Hepatocyte (in vitro differentiated cells): ENCODE data around the gene PISD. TPM values are rescaled to one million over a fixed set of nuclear protein-coding genes. Genes with fewer than 3 reads are reported as not detected.

Experiments
- DNase-seq: peaks from one replicate; pipeline ENCODE4 v3.0.0-alpha.2; 2016; ENCODE audit warnings: low spot score
- H2AFZ ChIP-seq: fragments of 200-600 bp; sonication (generic); 2 replicates; pipeline ENCODE4 v1.6.0; 2016; ENCODE audit warnings: antibody characterized with exemption, mild to moderate bottlenecking
- H3K27ac ChIP-seq: fragments of 200-600 bp; sonication (generic); 2 replicates; pipeline ENCODE4 v1.5.1; 2016; ENCODE audit warnings: mild to moderate bottlenecking
- H3K27me3 ChIP-seq: fragments of 200-600 bp; sonication (generic); 2 replicates; pipeline ENCODE4 v1.6.1; 2016
- H3K36me3 ChIP-seq: fragments of 200-600 bp; sonication (generic); replicated peaks from 2 replicates; pipeline ENCODE4 v1.5.1; 2016; ENCODE audit warnings: low read depth; ENCODE audit not compliant: insufficient read depth
- H3K4me1 ChIP-seq: fragments of 200-600 bp; sonication (generic); 2 replicates; pipeline ENCODE4 v1.5.1; 2016; ENCODE audit warnings: mild to moderate bottlenecking, moderate library complexity; ENCODE audit not compliant: insufficient read depth
- H3K4me2 ChIP-seq: fragments of 200-600 bp; sonication (generic); 2 replicates; pipeline ENCODE4 v1.6.0; 2016
- H3K4me3 ChIP-seq: fragments of 200-600 bp; sonication (generic); 2 replicates; pipeline ENCODE4 v1.5.1; 2016; ENCODE audit warnings: mild to moderate bottlenecking
- H3K79me2 ChIP-seq: fragments of 200-600 bp; sonication (generic); 2 replicates; pipeline ENCODE4 v1.6.0; 2017; ENCODE audit warnings: mild to moderate bottlenecking
- H3K9me2 ChIP-seq: fragments of 200-600 bp; sonication (generic); replicated peaks from 2 replicates; pipeline ENCODE4 v1.6.0; 2017; ENCODE audit warnings: mild to moderate bottlenecking; ENCODE audit not compliant: insufficient read depth
- H3K9me3 ChIP-seq: fragments of 200-600 bp; sonication (generic); 2 replicates; pipeline ENCODE4 v1.5.1; 2016; ENCODE audit warnings: low read depth, mild to moderate bottlenecking
- H4K20me1 ChIP-seq: fragments of 200-600 bp; sonication (generic); 2 replicates; pipeline ENCODE4 v1.6.0; 2016; ENCODE audit warnings: mild to moderate bottlenecking; ENCODE audit not compliant: insufficient read depth, poor library complexity, severe bottlenecking
- CTCF ChIP-seq: fragments of 200-600 bp; sonication (generic); IDR thresholded peaks from 2 replicates; pipeline ENCODE4 v1.5.1; 2016; ENCODE audit warnings: antibody characterized with exemption, mild to moderate bottlenecking; ENCODE audit not compliant: poor library complexity
- EZH2 ChIP-seq: fragments of 200-600 bp; sonication (generic); IDR thresholded peaks from 2 replicates; pipeline ENCODE4 v1.6.1; 2016; ENCODE audit warnings: antibody characterized with exemption, mild to moderate bottlenecking, borderline replicate concordance
- EZH2phosphoT487 ChIP-seq: fragments of 200-600 bp; sonication (generic); IDR thresholded peaks from one replicate; pipeline ENCODE4 v1.6.1; 2018; ENCODE audit warnings: antibody characterized with exemption, mild to moderate bottlenecking, low read depth, moderate library complexity; ENCODE audit not compliant: unreplicated experiment, severe bottlenecking
- WGBS: methylation state at CpG from one replicate; pipeline ENCODE4 v1.1.6; 2016; ENCODE audit warnings: low lambda C conversion rate; ENCODE audit errors: missing lambda C conversion rate; 5-methylcytosine and 5-hydroxymethylcytosine counted together
- polyA plus RNA-seq: library from polyadenylated mRNA; unstranded; fragments of >200 nt; fragmentation: Nextera tagmentation; extraction: Ambion mirVana; gene quantifications from 2 replicates; pipeline ENCODE4 v1.2.1, GENCODE V29; 2016
- total RNA-seq: library from RNA; depleted of rRNA; stranded (reverse); fragments of >200 nt; gene quantifications from 2 replicates; pipeline ENCODE4 v1.2.3, GENCODE V29; 2014

The PISD gene
- total and polyA plus RNA-seq, 2 experiments from 2014 or later: 46.2 to 62.9 TPM

- Histone ChIP-seq H3K79me2 (peaks cover 77% of the 10 kb centered on the region), H3K27ac (peak overlapping the region; percentile 65), H3K4me2 (no peak overlapping the region), H3K9me2 (no peaks in the 10 kb centered on the region), H4K20me1 (peaks cover 8% of the 10 kb centered on the region), H3K36me3 (no peaks in the 10 kb centered on the region), H3K9me3 (no peaks in the 10 kb centered on the region), H2AFZ (no peak overlapping the region), H3K4me3 (no peak overlapping the region), H3K4me1 (peaks cover 30% of the 10 kb centered on the region), H3K27me3 (no peaks in the 10 kb centered on the region)
- no peak for TF ChIP-seq EZH2
- 79% methylated on average over 6 of the region's 6 CpGs for WGBS
- no peak for DNase-seq
Observed at GRCh38 chr22:31650391-31650790, 11.6 kb downstream of the PISD start.

DNA sequence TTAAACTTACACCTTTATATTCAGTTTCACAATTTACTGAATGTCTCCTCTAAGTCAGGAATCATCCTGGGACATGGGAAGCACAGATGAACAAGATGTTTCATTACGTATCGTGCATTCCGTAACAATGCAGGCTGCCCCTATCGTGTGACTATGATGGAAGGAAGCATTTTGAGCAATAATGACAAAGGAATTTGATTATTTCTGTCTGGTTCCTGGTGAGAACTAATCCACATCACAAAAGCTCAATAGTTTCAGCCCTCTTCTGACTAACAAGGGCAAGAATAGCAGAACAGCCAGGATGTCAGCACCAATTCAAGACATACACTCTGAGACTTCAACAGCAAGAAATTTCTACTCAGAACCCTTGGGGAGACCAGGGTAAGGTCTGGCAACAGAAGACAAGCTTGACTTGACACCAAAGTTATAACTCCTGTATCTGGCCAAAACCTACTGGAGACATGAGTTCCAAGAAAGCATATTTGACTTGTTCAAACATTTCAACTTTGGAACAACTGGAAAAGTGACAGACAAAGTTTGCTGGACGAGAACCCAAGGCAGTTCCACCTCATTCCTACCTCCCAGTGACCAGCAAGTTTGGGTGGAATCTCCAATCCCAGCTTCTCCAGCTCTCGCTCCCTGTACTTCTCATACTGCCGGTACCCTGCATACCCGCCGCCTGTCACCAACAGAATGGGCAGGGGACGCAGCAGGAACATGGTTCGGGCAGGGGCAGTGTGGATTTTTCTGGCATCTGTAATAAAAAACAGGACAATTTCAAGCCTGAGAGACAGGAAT is 14.3 kb downstream of the PISD start:
- Histone ChIP-seq H3K4me3 (no peak overlapping the region), H3K9me2 (no peaks in the 10 kb centered on the region), H4K20me1 (peaks cover 6% of the 10 kb centered on the region), H3K27me3 (no peaks in the 10 kb centered on the region), H3K27ac (peak overlapping the region; percentile 75), H2AFZ (no peak overlapping the region), H3K36me3 (no peaks in the 10 kb centered on the region), H3K4me2 (no peak overlapping the region), H3K4me1 (peaks cover 23% of the 10 kb centered on the region), H3K79me2 (peaks cover 66% of the 10 kb centered on the region), H3K9me3 (no peaks in the 10 kb centered on the region)
- 92% methylated on average over 11 of the region's 11 CpGs for WGBS
- no peak for TF ChIP-seq EZH2phosphoT487
- TF ChIP-seq EZH2: no peak
- DNase-seq: no peak

- H3K9me3 ChIP-seq: no peaks in the 10 kb centered on the region
- WGBS: 92% methylated on average over 3 of the region's 3 CpGs
- peaks cover 23% of the 10 kb centered on the region for H3K4me1 ChIP-seq
- H3K36me3 ChIP-seq: no peaks in the 10 kb centered on the region
- peaks cover 6% of the 10 kb centered on the region for H4K20me1 ChIP-seq
- no peak overlapping the region for H2AFZ ChIP-seq
- no peak overlapping the region for H3K4me3 ChIP-seq
- H3K27me3 ChIP-seq: no peaks in the 10 kb centered on the region
- no peaks in the 10 kb centered on the region for H3K9me2 ChIP-seq
- H3K27ac ChIP-seq: peak overlapping the region; percentile 75
- TF ChIP-seq CTCF (no peak), EZH2 (no peak), EZH2phosphoT487 (no peak)
- peaks cover 66% of the 10 kb centered on the region for H3K79me2 ChIP-seq
- no peak overlapping the region for H3K4me2 ChIP-seq
- no peak for DNase-seq
Observed at GRCh38 chr22:31647066-31647465, 14.9 kb downstream of the PISD start.

DNA sequence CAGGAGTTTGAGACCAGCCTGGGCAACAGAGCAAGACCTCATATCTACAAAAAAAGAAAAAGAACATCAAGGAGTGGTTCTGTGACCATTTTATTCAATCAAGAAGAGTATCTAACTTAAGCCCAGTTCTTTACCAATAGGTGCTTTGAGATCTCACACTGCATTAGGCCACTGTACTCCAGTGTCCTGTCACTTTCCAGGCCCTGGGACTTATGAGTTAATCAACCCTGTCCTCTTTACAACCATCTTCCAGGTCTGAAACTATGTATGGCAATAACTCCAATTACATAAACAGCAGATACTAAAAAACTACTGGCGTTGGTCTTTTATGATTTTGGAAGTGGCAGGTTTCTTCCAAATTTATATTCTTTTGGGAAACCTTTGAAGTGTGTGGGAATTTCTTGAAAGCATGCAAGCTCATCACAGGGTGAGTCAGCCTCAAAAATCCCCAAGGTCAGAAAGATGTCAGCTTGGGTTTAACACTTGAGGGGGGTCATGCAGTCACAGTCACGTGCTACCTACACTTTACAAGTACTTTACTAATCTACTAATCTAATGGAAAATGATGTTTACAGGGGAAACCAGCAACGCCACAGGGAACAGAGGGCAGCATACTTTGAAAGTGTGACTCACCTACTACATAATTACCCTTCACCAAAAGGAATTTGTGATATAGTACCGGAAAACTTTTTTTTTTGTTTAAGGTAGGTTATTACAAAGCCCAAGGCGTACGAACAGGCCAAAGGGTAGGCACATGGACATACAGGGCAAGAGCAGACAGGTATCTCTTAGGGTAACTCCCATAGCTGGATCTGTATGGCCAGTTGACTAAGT is 15.6 kb downstream of the PISD start:
- peak overlapping the region; percentile 87 for H3K27ac ChIP-seq
- WGBS: 50% methylated on average over 6 of the region's 6 CpGs
- no peaks in the 10 kb centered on the region for H3K27me3 ChIP-seq
- no peak overlapping the region for H2AFZ ChIP-seq
- H3K9me3 ChIP-seq: no peaks in the 10 kb centered on the region
- peak; percentile 81 for DNase-seq
- no peaks in the 10 kb centered on the region for H3K9me2 ChIP-seq
- TF ChIP-seq CTCF: no peak
- no peak for TF ChIP-seq EZH2
- TF ChIP-seq EZH2phosphoT487: no peak
- peaks cover 6% of the 10 kb centered on the region for H4K20me1 ChIP-seq
- peaks cover 23% of the 10 kb centered on the region for H3K4me1 ChIP-seq
- H3K4me3 ChIP-seq: no peak overlapping the region
- peaks cover 66% of the 10 kb centered on the region for H3K79me2 ChIP-seq
- H3K36me3 ChIP-seq: no peaks in the 10 kb centered on the region
- no peak overlapping the region for H3K4me2 ChIP-seq
